ENCODE results near the gene ADAMTS16.

Gene ADAMTS16

DNA sequence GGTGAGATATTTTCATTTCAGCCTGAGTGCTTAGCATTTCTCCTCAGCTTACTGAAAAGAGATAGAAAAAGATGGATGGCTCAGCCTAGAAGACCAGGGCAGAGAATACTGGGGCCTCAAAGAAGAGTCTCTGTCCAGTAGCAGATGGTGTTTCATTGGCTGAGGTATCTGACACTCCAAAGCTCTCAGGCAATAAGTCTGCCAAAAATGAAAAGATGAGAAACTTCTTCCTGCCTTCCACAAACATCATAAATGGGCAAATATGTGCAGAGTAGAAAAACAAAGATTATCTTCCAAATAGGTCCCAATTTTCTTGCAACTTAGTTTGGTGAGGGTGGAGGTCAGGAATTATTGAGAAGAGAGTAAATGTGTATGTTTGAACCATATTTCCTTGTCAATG lies 195.0 kb downstream of the ADAMTS16 start:
- DNase-seq (ENCODE audit: low read depth): no peak
- no peak overlapping the region for H3K4me3 ChIP-seq (ENCODE audit: low read length)
- TF ChIP-seq, protein P1, sequence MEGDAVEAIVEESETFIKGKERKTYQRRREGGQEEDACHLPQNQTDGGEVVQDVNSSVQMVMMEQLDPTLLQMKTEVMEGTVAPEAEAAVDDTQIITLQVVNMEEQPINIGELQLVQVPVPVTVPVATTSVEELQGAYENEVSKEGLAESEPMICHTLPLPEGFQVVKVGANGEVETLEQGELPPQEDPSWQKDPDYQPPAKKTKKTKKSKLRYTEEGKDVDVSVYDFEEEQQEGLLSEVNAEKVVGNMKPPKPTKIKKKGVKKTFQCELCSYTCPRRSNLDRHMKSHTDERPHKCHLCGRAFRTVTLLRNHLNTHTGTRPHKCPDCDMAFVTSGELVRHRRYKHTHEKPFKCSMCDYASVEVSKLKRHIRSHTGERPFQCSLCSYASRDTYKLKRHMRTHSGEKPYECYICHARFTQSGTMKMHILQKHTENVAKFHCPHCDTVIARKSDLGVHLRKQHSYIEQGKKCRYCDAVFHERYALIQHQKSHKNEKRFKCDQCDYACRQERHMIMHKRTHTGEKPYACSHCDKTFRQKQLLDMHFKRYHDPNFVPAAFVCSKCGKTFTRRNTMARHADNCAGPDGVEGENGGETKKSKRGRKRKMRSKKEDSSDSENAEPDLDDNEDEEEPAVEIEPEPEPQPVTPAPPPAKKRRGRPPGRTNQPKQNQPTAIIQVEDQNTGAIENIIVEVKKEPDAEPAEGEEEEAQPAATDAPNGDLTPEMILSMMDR (IDR thresholded peaks at IDR 0.05; ENCODE audit: insufficient read depth, low read depth, low read length, missing control alignments): no peak

DNA sequence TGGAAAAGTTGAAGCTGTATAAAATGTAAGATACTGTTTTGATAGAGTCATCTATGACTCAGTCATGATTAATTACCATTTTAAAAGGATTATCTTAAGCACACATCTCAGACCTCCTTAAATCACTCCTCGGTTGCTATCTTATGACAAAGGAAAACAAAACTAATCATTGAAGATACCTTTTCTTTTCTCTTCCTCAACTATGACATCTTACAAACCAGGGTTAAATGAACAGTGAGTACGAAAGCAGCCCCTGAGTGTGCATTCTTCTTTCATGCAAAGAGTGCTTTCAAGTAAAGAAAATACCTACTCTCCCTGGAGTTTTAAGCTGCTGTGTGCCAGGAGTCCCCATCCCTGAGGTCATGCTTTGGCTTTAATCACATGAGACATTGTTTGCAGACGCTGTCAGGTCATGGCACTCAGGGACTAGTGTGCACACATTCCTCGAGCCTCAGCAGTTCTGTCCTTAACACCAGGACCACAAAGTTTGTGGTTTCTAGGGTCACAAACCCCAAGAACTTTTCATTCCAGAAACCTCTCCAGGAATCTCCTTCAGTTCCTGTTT lies 195.7 kb downstream of the ADAMTS16 start:
- TF ChIP-seq, protein P1 (IDR thresholded peaks at IDR 0.05; ENCODE audit: insufficient read depth, low read depth, low read length, missing control alignments): no peak
- H3K4me3 ChIP-seq (ENCODE audit: low read length): no peak overlapping the region
- DNase-seq (ENCODE audit: low read depth): peak; percentile 46

DNA sequence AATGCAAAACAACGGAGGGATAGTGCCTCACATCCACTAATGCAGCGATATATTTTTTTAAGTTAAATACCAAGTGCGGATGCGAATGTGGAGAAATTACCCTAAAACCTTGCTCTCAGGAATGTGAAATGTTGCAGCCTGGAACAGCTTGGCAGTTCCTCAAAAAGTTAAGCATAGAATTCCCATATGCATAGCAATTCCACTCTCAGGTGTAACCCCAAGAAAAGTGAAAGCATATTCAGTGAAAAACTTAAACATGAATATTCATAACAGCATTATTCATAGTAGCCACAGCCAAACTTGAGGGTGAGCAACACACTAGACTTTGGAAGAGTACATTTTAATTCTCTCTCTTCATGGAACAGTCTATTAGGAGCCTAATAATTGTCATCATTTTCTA lies 199.1 kb downstream of the ADAMTS16 start:
- H3K4me3 ChIP-seq (ENCODE audit: low read length): no peak overlapping the region
- TF ChIP-seq, protein P1 (IDR thresholded peaks at IDR 0.05; ENCODE audit: insufficient read depth, low read depth, low read length, missing control alignments): no peak
- DNase-seq (ENCODE audit: low read depth): no peak

DNA sequence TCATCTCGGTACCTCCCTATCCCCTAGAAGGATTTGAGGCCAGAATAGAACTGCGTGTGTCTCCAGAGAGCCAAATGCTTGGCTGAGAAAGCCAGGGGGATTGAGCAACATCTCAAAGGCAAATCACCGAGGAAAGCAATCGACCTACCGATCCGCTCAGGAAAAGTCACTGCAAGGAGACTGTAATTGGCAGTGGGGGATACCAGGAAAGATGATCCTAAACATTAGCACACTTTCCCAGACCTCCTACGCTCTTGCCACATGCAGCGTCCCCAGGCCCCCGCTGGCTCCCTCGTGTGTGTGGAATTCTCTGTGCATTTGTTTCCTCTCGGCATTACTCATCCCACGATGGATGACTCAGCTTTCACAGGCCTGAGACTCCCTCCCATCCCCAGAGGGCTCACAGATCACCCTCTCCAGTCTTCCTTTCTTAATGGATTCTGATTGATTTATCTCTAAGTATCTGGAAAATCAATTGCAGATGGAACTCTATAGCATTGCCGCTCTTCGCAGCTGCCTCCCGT lies 200.1 kb downstream of the ADAMTS16 start:
- TF ChIP-seq, protein P1 (IDR thresholded peaks at IDR 0.05; ENCODE audit: insufficient read depth, low read depth, low read length, missing control alignments): peak; percentile 55
- H3K4me3 ChIP-seq (ENCODE audit: low read length): no peak overlapping the region
- DNase-seq (ENCODE audit: low read depth): peak; percentile 91

DNA sequence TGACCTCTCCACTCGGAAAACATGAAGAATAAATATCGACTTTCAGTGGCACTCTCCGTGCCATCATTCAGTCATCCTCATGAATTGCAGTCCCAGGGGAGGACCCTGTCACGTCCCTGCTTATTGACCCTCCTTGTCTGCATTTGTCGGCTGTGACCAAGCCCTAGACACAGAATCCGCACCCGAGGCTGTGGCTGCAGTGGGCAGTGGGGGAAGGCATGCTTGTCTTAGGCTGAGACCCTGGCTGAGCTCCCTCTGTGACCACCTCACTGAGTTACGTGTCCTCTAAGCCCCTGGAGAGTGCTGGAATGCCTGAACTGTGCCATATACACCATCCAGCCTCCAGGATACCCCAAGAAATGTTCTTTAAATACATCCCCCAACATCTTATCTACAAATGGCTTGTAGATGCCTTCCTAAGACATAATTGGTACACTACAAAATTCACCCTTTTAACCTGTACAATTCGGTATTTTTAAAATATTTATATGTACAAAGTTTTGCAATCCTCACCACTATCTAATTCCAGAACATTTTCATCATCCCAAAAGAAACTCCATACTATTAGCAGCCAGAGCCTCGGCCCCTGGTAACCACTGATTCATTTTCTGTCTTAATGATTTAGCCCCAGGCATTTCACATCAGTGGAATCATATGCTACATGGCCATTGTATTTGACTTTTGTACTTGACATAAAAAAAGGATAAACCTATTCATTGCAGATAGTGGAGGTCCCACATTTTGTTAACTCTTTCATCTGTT lies 201.6 kb downstream of the ADAMTS16 start:
- TF ChIP-seq, protein P1 (IDR thresholded peaks at IDR 0.05; ENCODE audit: insufficient read depth, low read depth, low read length, missing control alignments): no peak
- H3K4me3 ChIP-seq (ENCODE audit: low read length): no peak overlapping the region
- DNase-seq (ENCODE audit: low read depth): peak; percentile 64

DNA sequence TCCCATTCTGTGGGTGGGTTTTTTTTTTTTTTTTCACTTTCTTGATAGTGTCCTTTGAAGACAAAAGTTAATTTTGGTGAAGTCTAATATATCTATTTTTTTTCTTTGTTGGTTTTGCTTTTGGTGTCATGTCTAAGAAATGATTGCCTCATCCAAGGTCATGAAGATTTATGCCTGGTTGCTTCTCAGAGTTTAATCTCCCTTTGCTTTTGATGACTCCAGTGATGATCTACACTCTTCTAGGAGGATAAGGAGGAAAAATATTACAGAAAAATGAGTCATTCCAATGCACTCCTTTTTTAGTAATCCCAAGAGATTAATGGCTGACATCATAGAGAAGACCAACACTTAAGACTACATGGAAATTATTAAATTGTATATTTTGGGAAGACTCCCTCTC lies 202.7 kb downstream of the ADAMTS16 start:
- H3K4me3 ChIP-seq (ENCODE audit: low read length): no peak overlapping the region
- TF ChIP-seq, protein P1 (IDR thresholded peaks at IDR 0.05; ENCODE audit: insufficient read depth, low read depth, low read length, missing control alignments): no peak
- peak; percentile 51 for DNase-seq (ENCODE audit: low read depth)
